ENCODE measurements around the gene FABP7.

DNA sequence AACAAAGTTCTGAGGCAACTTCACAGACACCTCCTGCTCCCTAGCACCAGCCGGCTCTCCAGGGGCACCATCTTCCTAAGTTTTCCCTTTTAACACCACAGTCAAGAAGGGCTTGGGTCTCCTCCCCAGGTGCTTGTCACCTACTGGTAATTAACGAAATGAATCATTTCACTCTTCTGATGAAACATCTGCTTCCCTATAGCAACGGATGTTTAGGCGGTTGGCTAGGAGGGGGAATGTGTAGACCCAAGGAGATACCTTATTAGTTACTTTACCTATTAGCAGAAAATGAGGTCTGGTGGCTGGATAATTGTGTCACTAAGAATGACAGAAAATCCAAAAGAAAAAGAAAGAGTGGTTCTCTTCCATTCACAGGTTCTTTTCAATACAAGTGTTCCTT is 46.3 kb upstream of the FABP7 start:
- TF ChIP-seq, protein P1, sequence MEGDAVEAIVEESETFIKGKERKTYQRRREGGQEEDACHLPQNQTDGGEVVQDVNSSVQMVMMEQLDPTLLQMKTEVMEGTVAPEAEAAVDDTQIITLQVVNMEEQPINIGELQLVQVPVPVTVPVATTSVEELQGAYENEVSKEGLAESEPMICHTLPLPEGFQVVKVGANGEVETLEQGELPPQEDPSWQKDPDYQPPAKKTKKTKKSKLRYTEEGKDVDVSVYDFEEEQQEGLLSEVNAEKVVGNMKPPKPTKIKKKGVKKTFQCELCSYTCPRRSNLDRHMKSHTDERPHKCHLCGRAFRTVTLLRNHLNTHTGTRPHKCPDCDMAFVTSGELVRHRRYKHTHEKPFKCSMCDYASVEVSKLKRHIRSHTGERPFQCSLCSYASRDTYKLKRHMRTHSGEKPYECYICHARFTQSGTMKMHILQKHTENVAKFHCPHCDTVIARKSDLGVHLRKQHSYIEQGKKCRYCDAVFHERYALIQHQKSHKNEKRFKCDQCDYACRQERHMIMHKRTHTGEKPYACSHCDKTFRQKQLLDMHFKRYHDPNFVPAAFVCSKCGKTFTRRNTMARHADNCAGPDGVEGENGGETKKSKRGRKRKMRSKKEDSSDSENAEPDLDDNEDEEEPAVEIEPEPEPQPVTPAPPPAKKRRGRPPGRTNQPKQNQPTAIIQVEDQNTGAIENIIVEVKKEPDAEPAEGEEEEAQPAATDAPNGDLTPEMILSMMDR (IDR thresholded peaks at IDR 0.05), result no peak
- TF ChIP-seq POLR2A (IDR thresholded peaks at IDR 0.05), result no peak

Data from testis (tissue), 2 donors.